HepG2 (cell line): ENCODE data around the gene KLHL21. TPM values are rescaled to one million over a fixed set of nuclear protein-coding genes. Genes with fewer than 3 reads are reported as not detected.

Experiments used
- AGO2 ChIP-seq: fragments of 200-400 bp; formaldehyde crosslinking; optimal IDR thresholded peaks from 2 replicates; pipeline ENCODE3; 2017; ENCODE audit warnings: mild to moderate bottlenecking, low read depth, low read length, moderate library complexity
- EEA1 ChIP-seq: sonication (generic); formaldehyde crosslinking; IDR thresholded peaks from 2 replicates; pipeline ENCODE4 v1.5.1; 2020; ENCODE audit warnings: mild to moderate bottlenecking, missing genetic modification reagents, borderline replicate concordance
- HNF1A ChIP-seq, 2 experiments: sonication (generic) in 1 of 2; formaldehyde crosslinking in 1 of 2; IDR thresholded peaks; 2 replicates each; pipeline versions ENCODE4 v1.4.0 to v1.6.1; 2016 to 2020; ENCODE audit warnings: borderline replicate concordance in 1 of 2, low read depth in 1 of 2, mild to moderate bottlenecking in 1 of 2, missing genetic modification reagents in 1 of 2
- KMT2B ChIP-seq: IDR thresholded peaks from 2 replicates; pipeline ENCODE4 v1.6.1; 2016; ENCODE audit warnings: missing genetic modification reagents, missing compliant biosample characterization
- MLLT10 ChIP-seq: sonication (generic); formaldehyde crosslinking; IDR thresholded peaks from 2 replicates; pipeline ENCODE4 v1.4.0; 2020; ENCODE audit warnings: missing genetic modification reagents
- POLR2G ChIP-seq: fragments of 200-400 bp; formaldehyde crosslinking; IDR thresholded peaks from 2 replicates; pipeline ENCODE4 v1.6.1; 2018; ENCODE audit warnings: mild to moderate bottlenecking, low read depth, low read length, moderate library complexity
- RFXANK ChIP-seq: IDR thresholded peaks from 2 replicates; pipeline ENCODE4 v1.6.1; 2016
- SSRP1 ChIP-seq: IDR thresholded peaks from 2 replicates; pipeline ENCODE4 v1.6.1; 2016; ENCODE audit warnings: control low read depth
- SUZ12 ChIP-seq: fragments of 150-350 bp; IDR thresholded peaks from 2 replicates; pipeline ENCODE4 v1.6.1; 2014; ENCODE audit warnings: low read depth, low read length
- ZNF605 ChIP-seq: sonication (generic); formaldehyde crosslinking; IDR thresholded peaks from 2 replicates; pipeline ENCODE4 v1.8.0; 2022; ENCODE audit warnings: mild to moderate bottlenecking, missing genetic modification reagents
- ZNF740 ChIP-seq: sonication (generic); formaldehyde crosslinking; IDR thresholded peaks from 2 replicates; pipeline ENCODE4 v1.4.0; 2020; ENCODE audit warnings: missing genetic modification reagents
- polyA plus RNA-seq, 8 experiments: library from polyadenylated mRNA; depleted of rRNA in 3 of 8; stranded (reverse) in 7 of 8; unstranded in 1 of 8; fragments of >200 nt; fragmentation: Illumina TruSeq in 4 of 8; extraction: Trizol in 4 of 8; gene quantifications; 2 replicates each; pipeline versions ENCODE4 v1.2.1 to v1.2.3, GENCODE V29; 2011 to 2016; ENCODE audit warnings: low read depth in 4 of 8, missing spikeins in 1 of 8, mixed read lengths in 1 of 8; ENCODE audit not compliant: insufficient read depth in 1 of 8
- total RNA-seq, 5 experiments: library from RNA; depleted of rRNA; stranded (reverse); fragments of >200 nt; fragmentation: Illumina TruSeq; extraction: Trizol; gene quantifications; 2 replicates each; pipeline ENCODE4 v1.2.3, GENCODE V29; 2016; ENCODE audit warnings: low read depth in 1 of 5

The KLHL21 gene
- total and polyA plus RNA-seq, 2 of the 13 experiments (the other 11 are each of a cell fraction or from before 2014, with no cell fraction given) = 14.8 to 25.0 TPM

GRCh38 chr1:6588893-6589520, 13.7 kb downstream of the KLHL21 start (continued):
- no peak for TF ChIP-seq HNF1A (IDR thresholded peaks at IDR 0.05; ENCODE audit: low read depth)
- TF ChIP-seq HNF1A (CRISPR knock-in tag; IDR thresholded peaks at IDR 0.05; ENCODE audit: borderline replicate concordance) = no peak
- no peak for TF ChIP-seq EEA1
- TF ChIP-seq AGO2 = peak; percentile 92
- no peak for TF ChIP-seq KMT2B
- peak; percentile 14; the same call in 1 of the 2 replicates for TF ChIP-seq POLR2G
- TF ChIP-seq SUZ12 = no peak
- TF ChIP-seq RFXANK (CRISPR knock-in tag) = no peak
- no peak for TF ChIP-seq SSRP1
- TF ChIP-seq ZNF605 (CRISPR knock-in tag) = no peak
- no peak for TF ChIP-seq ZNF740 (CRISPR knock-in tag)
- TF ChIP-seq MLLT10 = no peak
